HEK293 (cell line): ENCODE data around the gene HEBP2.

Experiments used
- CTCF ChIA-PET: fragments of 350-600 bp; formaldehyde crosslinking; extraction: SDS; loops from one replicate; lab custom pipeline; 2021; ENCODE audit warnings: antibody characterized with exemption; lab: Yijun Ruan, JAX
- POLR2A ChIA-PET: fragments of 300-600 bp; formaldehyde crosslinking; extraction: SDS; loops from one replicate; lab custom pipeline; 2020; ENCODE audit warnings: antibody characterized with exemption, inconsistent platforms; lab: Yijun Ruan, JAX
- H3K27ac ChIP-seq: fragments of 200-500 bp; sonication (Bioruptor generic); 2 replicates; pipeline ENCODE4 v1.5.1; 2014; ENCODE audit warnings: low read depth, low read length, control low read depth, inconsistent platforms; ENCODE audit errors: extremely low read depth
- H3K36me3 ChIP-seq, 2 experiments: fragments of 200-500 bp in 1 of 2; sonication (Bioruptor generic) in 1 of 2; 1 replicate in 1 of 2; 2 replicates in 1 of 2; pipeline ENCODE4 v1.5.1; 2014 to 2017; ENCODE audit warnings: inconsistent platforms in 2 of 2, low read length in 2 of 2; ENCODE audit not compliant: control insufficient read depth in 2 of 2, insufficient read depth in 1 of 2
- H3K4me1 ChIP-seq: fragments of 200-500 bp; sonication (Bioruptor generic); 2 replicates; pipeline ENCODE4 v1.5.1; 2014; ENCODE audit warnings: mild to moderate bottlenecking, low read length, inconsistent platforms; ENCODE audit not compliant: control insufficient read depth, insufficient read depth
- H3K4me3 ChIP-seq: 2 replicates; pipeline ENCODE4 v1.5.1; 2011; ENCODE audit warnings: low read depth, mild to moderate bottlenecking, control low read depth, low read length, moderate library complexity
- H3K9me3 ChIP-seq: fragments of 200-500 bp; sonication (Bioruptor generic); 2 replicates; pipeline ENCODE4 v1.5.1; 2014; ENCODE audit warnings: low read depth, low read length, inconsistent platforms; ENCODE audit not compliant: control insufficient read depth, insufficient read depth
- FEZF1 ChIP-seq: fragments of 450-650 bp; formaldehyde crosslinking; IDR thresholded peaks from 2 replicates; pipeline ENCODE4 v1.5.1; 2016; ENCODE audit warnings: missing biosample characterization, missing genetic modification characterization
- HOXC10 ChIP-seq: sonication (generic); formaldehyde crosslinking; IDR thresholded peaks from 2 replicates; pipeline ENCODE4 v1.8.1; 2023; ENCODE audit warnings: mild to moderate bottlenecking, missing genetic modification reagents
- IKZF3 ChIP-seq: fragments of 450-650 bp; IDR thresholded peaks from 2 replicates; pipeline ENCODE4 v1.5.0; 2018; ENCODE audit warnings: missing biosample characterization, mild to moderate bottlenecking, missing genetic modification characterization, moderate library complexity
- INSM2 ChIP-seq: fragments of 450-650 bp; formaldehyde crosslinking; IDR thresholded peaks from 2 replicates; pipeline ENCODE4 v1.5.1; 2016; ENCODE audit warnings: missing biosample characterization, missing genetic modification characterization
- OVOL3 ChIP-seq: fragments of 450-650 bp; formaldehyde crosslinking; IDR thresholded peaks from 2 replicates; pipeline ENCODE4 v1.5.1; 2016; ENCODE audit warnings: missing biosample characterization, missing genetic modification characterization
- PRDM2 ChIP-seq: fragments of 450-650 bp; formaldehyde crosslinking; IDR thresholded peaks from 2 replicates; pipeline ENCODE4 v1.5.1; 2016; ENCODE audit warnings: missing biosample characterization, missing genetic modification characterization, borderline replicate concordance
- PRDM6 ChIP-seq: fragments of 450-650 bp; formaldehyde crosslinking; IDR thresholded peaks from 2 replicates; pipeline ENCODE4 v1.5.1; 2017; ENCODE audit warnings: missing biosample characterization, missing genetic modification characterization
- RBAK ChIP-seq: fragments of 450-650 bp; formaldehyde crosslinking; IDR thresholded peaks from 2 replicates; pipeline ENCODE4 v1.5.1; 2016; ENCODE audit warnings: missing biosample characterization, missing genetic modification characterization
- ZBTB44 ChIP-seq: fragments of 450-650 bp; IDR thresholded peaks from 2 replicates; pipeline ENCODE4 v1.5.1; 2018; ENCODE audit warnings: missing biosample characterization, mild to moderate bottlenecking, missing genetic modification characterization
- ZBTB49 ChIP-seq: fragments of 450-650 bp; formaldehyde crosslinking; IDR thresholded peaks from 2 replicates; pipeline ENCODE4 v1.5.1; 2016; ENCODE audit warnings: missing biosample characterization, missing genetic modification characterization, low read depth
- ZNF26 ChIP-seq: fragments of 450-650 bp; formaldehyde crosslinking; IDR thresholded peaks from 2 replicates; pipeline ENCODE4 v1.5.1; 2016; ENCODE audit warnings: missing biosample characterization, missing genetic modification characterization
- ZNF266 ChIP-seq: fragments of 450-650 bp; formaldehyde crosslinking; IDR thresholded peaks from 2 replicates; pipeline ENCODE4 v1.5.1; 2016; ENCODE audit warnings: missing biosample characterization, missing genetic modification characterization, low read depth
- ZNF292 ChIP-seq: fragments of 450-650 bp; formaldehyde crosslinking; IDR thresholded peaks from 2 replicates; pipeline ENCODE4 v1.5.1; 2016; ENCODE audit warnings: low read depth, missing biosample characterization, missing genetic modification characterization, borderline replicate concordance
- ZNF366 ChIP-seq: fragments of 450-650 bp; formaldehyde crosslinking; conservative IDR thresholded peaks from 2 replicates; pipeline ENCODE4 v1.5.1; 2016; ENCODE audit warnings: missing biosample characterization, missing genetic modification characterization
- ZNF488 ChIP-seq: fragments of 450-650 bp; formaldehyde crosslinking; IDR thresholded peaks from 2 replicates; pipeline ENCODE4 v1.5.1; 2016; ENCODE audit warnings: missing biosample characterization, missing genetic modification characterization
- ZNF544 ChIP-seq: fragments of 450-650 bp; formaldehyde crosslinking; IDR thresholded peaks from 2 replicates; pipeline ENCODE4 v1.5.0; 2017; ENCODE audit warnings: missing biosample characterization, missing genetic modification characterization
- ZNF548 ChIP-seq: fragments of 450-650 bp; formaldehyde crosslinking; IDR thresholded peaks from 2 replicates; pipeline ENCODE4 v1.5.1; 2016; ENCODE audit warnings: missing biosample characterization, missing genetic modification characterization
- ZNF624 ChIP-seq: fragments of 450-650 bp; formaldehyde crosslinking; IDR thresholded peaks from 2 replicates; pipeline ENCODE4 v1.5.1; 2017; ENCODE audit warnings: missing biosample characterization, missing genetic modification characterization
- ZNF701 ChIP-seq: fragments of 450-650 bp; formaldehyde crosslinking; IDR thresholded peaks from 2 replicates; pipeline ENCODE4 v1.5.1; 2016; ENCODE audit warnings: missing biosample characterization, missing genetic modification characterization
- ZNF837 ChIP-seq: fragments of 450-650 bp; formaldehyde crosslinking; IDR thresholded peaks from 2 replicates; pipeline ENCODE4 v1.5.1; 2016; ENCODE audit warnings: missing biosample characterization, missing genetic modification characterization
- ZSCAN16 ChIP-seq: fragments of 450-650 bp; formaldehyde crosslinking; IDR thresholded peaks from 2 replicates; pipeline ENCODE4 v1.5.1; 2016; ENCODE audit warnings: missing biosample characterization, missing genetic modification characterization

HEBP2 gene

GRCh38 chr6:138405816-138406413 is 1.9 kb downstream of the HEBP2 start:
- ChIA-PET POLR2A (no interaction called here), CTCF (interaction anchor here (0.5 to 3.4 kb wide), 11 partner anchors 10 to 354 kb away, joined by 3 to 26 read pairs (median 3); no protein-coding TSS in a partner anchor)
- H3K4me3 ChIP-seq = no peak overlapping the region
- H3K4me1 ChIP-seq = peaks cover 12% of the 10 kb centered on the region
- no peaks in the 10 kb centered on the region for H3K9me3 ChIP-seq
- peak overlapping the region; percentile 27; the same call in 1 of the 2 replicates for H3K27ac ChIP-seq
- H3K36me3 ChIP-seq = peaks cover 32 to 50% of the 10 kb centered on the region in 2 experiments
- TF ChIP-seq ZNF488 (tag by site-specific recombination) (no peak), FEZF1 (tag by site-specific recombination) (peak; percentile 87), IKZF3 (tag by site-specific recombination) (peak; percentile 40; the same call in 1 of the 2 replicates), PRDM6 (tag by site-specific recombination) (peak; percentile 97), ZNF837 (tag by site-specific recombination) (no peak), ZNF548 (tag by site-specific recombination) (no peak), ZBTB49 (tag by site-specific recombination) (no peak), RBAK (tag by site-specific recombination) (no peak), INSM2 (tag by site-specific recombination) (peak; percentile 62; the same call in 1 of the 2 replicates), ZNF26 (tag by site-specific recombination) (no peak), ZBTB44 (tag by site-specific recombination) (peak; percentile 98), ZNF701 (tag by site-specific recombination) (no peak), HOXC10 (CRISPR knock-in tag) (no peak), ZNF292 (tag by site-specific recombination) (no peak), ZNF266 (tag by site-specific recombination) (no peak), PRDM2 (tag by site-specific recombination) (no peak), ZNF624 (tag by site-specific recombination) (no peak), ZNF544 (tag by site-specific recombination) (no peak), ZSCAN16 (tag by site-specific recombination) (no peak), ZNF366 (tag by site-specific recombination) (no peak; the same call in 1 of the 2 replicates), OVOL3 (peak; percentile 68; the same call in 1 of the 2 replicates)
